Thymus (tissue), 11 donors: Measurements from ENCODE around the gene NFIL3. TPM values are rescaled to one million over a fixed set of nuclear protein-coding genes. Genes with fewer than 3 reads are reported as not detected.

Source experiments
- DNase-seq, 9 donors: peaks; one replicate each; pipeline ENCODE4 v3.0.0-alpha.2; 2013; ENCODE audit warnings: low spot score in 9 of 9, low read depth in 6 of 9, missing footprints in 1 of 9
- H3K27ac ChIP-seq, 2 donors: one replicate each; pipeline ENCODE4 v1.5.1; 2013; ENCODE audit warnings: control low read depth in 1 of 2, low read depth in 1 of 2, low read length in 1 of 2, mild to moderate bottlenecking in 1 of 2, moderate library complexity in 1 of 2
- H3K27me3 ChIP-seq, 2 donors: one replicate each; pipeline ENCODE4 v1.5.1; 2013; ENCODE audit warnings: low read length in 1 of 2; ENCODE audit not compliant: control insufficient read depth in 2 of 2, insufficient read depth in 1 of 2
- H3K36me3 ChIP-seq, 2 donors: one replicate each; pipeline ENCODE4 v1.5.1; 2013; ENCODE audit warnings: low read length in 1 of 2, mild to moderate bottlenecking in 1 of 2, moderate library complexity in 1 of 2; ENCODE audit not compliant: control insufficient read depth in 2 of 2, insufficient read depth in 2 of 2
- H3K4me1 ChIP-seq, 2 donors: one replicate each; pipeline ENCODE4 v1.5.1; 2013; ENCODE audit warnings: low read length in 2 of 2; ENCODE audit not compliant: control insufficient read depth in 2 of 2, insufficient read depth in 2 of 2
- H3K4me3 ChIP-seq, 2 donors: one replicate each; pipeline ENCODE4 v1.5.1; 2013; ENCODE audit warnings: low read length in 2 of 2, control low read depth in 1 of 2, mild to moderate bottlenecking in 1 of 2
- H3K9me3 ChIP-seq, 2 donors: one replicate each; pipeline ENCODE4 v1.5.1; 2013; ENCODE audit warnings: low read length in 1 of 2, mild to moderate bottlenecking in 1 of 2; ENCODE audit not compliant: control insufficient read depth in 2 of 2, insufficient read depth in 1 of 2
- WGBS: extraction: QIAGEN DNeasy Blood & Tissue Kit; methylation state at CpG from one replicate; pipeline ENCODE4 v1.1.7; 2013; 5-methylcytosine and 5-hydroxymethylcytosine counted together
- polyA plus RNA-seq: library from polyadenylated mRNA; stranded (reverse); fragments of 200-250 nt; gene quantifications from one replicate; pipeline ENCODE4 v1.2.3, GENCODE V29; 2013
- total RNA-seq: library from RNA; stranded (reverse); fragments of 120-200 nt; gene quantifications from one replicate; pipeline ENCODE4 v1.2.4, GENCODE V29; 2013
- donor health status: healthy.

Gene NFIL3
- total and polyA plus RNA-seq, 2 donors: 5.1 to 54.6 TPM

DNA sequence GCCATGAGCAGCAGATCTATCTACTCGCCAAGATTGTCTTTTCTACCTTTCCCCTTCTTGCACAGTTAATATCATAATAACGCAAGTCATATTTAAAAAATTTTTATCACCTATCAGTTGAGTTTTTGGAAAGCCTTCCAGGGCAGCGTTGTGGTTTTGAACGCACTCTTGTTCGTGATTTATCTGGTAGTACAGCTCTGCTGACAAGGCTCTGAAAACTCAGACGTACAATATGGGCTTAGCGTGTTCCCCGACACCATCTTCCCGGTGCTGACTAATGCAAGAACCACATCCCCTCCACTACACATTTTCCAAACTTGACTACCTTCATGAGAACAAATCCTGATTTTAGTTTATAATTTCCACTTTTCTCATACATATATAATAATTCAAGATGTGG lies 1.6 kb upstream of the NFIL3 start:
- Histone ChIP-seq H3K4me3 (no peak overlapping the region), H3K27ac (no peak overlapping the region), H3K27me3 (peaks cover 66 to 72% of the 10 kb centered on the region in 2 donors), H3K4me1 (peaks cover 15 to 23% of the 10 kb centered on the region in 2 donors), H3K9me3 (no peaks in the 10 kb centered on the region), H3K36me3 (no peaks in the 10 kb centered on the region)
- WGBS: 22% methylated on average over 9 of the region's 9 CpGs
- no peak for DNase-seq

DNA sequence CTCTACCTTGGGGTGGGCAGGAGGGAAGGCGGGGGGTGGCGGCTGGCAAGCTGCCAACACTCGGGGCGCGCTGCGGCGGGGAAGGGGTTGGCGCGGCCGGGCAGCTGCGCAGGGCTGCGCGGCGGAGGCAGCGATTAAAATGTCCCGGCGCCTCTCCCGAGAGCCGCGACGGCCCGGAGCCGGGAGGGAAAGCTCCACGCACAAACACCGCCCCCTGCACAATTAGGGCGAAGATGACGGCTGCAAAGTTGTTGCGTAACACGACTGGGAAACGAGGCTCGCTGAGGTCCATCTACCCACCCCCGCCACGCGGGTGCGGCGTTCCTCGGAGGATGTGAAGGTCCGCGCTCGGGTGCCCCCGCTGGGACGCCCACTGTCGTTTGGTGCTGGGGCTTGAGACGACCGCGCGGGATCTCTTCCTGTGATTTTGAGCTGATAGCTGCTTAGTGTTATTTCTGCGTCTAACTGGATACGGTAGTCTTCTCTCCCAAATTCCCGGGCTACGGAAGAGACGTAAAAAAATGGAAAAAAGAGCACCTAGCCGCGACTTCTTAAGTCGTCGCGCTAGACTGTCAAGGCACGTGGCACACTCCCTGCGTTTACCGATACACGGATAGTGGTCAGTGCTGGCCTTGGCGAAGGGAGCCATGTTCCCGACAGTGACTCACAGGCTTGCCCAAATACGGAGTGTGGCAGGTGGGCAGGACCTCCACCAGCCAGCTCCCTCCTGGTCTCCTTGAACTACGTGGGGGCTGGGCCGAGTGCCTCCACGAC lies 958 bp upstream of the NFIL3 start:
- peaks cover 68 to 77% of the 10 kb centered on the region in 2 donors for H3K27me3 ChIP-seq
- H3K9me3 ChIP-seq: no peaks in the 10 kb centered on the region

DNA sequence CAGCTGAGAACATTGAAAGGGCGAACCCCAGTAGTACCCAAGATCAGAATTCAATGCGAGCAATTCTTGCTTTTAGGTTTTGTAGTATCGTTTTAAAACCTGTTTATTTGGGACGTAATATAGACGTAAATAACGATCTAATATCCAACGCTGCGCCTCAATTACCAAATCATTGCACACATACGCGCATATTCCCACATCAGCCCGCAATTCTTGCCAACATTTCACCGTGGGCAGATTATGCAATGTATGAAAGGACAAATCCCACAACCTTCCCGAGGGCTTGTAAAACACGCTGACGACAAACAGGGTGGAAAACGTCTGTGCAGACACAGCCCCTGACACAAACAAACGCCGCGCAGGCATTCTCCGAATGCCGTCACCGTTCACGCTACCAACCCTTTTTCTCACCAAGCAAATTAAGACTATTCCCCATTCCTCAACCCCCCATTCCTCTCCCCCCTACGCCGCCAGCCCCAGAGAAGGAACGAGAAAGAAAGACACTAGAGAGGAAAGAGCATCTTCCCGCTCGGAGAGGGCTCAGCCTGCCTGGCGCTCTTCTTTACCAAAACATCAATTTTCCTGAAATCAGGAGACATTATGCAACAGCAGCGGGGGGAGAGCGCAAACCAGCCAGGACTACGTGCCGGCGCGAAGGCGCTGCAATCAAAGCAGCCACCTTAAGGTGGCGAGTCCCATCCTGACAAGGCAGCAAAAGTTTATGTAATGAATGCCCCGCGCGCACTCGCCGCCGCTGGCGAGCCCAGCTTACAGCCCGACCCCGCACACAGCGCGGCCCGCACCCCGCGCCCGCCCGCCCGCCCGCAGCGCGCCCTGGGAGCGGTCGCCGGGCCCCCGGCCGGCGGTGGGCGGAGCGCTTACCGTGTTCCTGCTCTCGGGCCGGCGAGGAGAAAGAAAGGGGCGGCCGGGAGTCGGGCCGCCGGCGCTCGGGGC lies 597 bp downstream of the NFIL3 start:
- H3K27ac ChIP-seq: peak overlapping the region; percentile 32 to 65
- no peaks in the 10 kb centered on the region for H3K9me3 ChIP-seq
- H3K27me3 ChIP-seq: peaks cover 66 to 81% of the 10 kb centered on the region in 2 donors
- H3K4me1 ChIP-seq: peaks cover 15 to 23% of the 10 kb centered on the region in 2 donors
- H3K36me3 ChIP-seq: no peaks in the 10 kb centered on the region
- H3K4me3 ChIP-seq: peak overlapping the region; percentile 54 to 83
- WGBS: under 1% methylated on average over 76 of the region's 76 CpGs
- peak in 6 of 9 donors; percentile 30 to 66 (median 47) for DNase-seq

More for the DNA sequence above, 958 bp upstream of the NFIL3 start:
- H3K4me3 ChIP-seq: peak overlapping the region; percentile 54 to 83
- H3K4me1 ChIP-seq: peaks cover 15 to 23% of the 10 kb centered on the region in 2 donors
- H3K27ac ChIP-seq: peak overlapping the region in 1 of 2 donors; percentile 89
- WGBS: 2% methylated on average over 67 of the region's 67 CpGs
- H3K36me3 ChIP-seq: no peaks in the 10 kb centered on the region
- DNase-seq: peak in 5 of 9 donors; percentile 22 to 42 (median 28)

DNA sequence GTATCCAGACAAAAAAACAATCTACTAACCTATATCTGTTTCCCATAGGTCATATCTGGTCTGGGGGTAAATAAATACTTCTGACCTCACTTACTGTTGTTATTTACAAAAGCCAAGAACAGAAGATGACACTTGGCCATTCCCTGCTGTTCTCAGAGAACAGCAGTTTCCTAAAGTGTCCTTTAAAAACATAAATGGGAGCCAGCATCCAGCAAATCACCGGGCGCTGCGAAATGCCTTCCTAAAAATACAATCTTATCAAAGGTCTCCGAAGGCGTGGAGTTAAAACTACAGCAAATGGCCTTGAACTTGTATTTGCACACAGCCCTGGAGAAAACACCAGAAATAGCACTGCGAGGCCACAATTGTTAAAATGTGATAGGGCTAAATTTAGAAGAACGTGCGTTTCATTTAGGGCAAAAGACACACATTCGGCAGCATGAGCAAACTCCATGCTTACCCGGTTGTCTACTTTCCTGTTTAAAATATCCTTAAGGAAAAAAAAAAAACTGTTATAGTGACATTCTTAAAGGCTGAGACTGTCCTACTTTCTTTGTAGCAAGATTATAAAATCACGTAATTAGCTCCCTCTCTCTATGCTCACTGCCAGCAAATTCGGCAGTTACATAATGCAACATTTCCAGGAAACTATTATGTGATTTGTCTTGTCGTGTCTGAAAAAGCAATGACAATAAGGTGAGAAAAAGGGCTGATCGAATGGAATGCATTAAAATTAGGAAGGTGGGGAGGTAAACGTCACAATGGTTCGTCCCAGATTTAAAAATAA lies 1.5 kb downstream of the NFIL3 start:
- peaks cover 64 to 75% of the 10 kb centered on the region in 2 donors for H3K27me3 ChIP-seq
- H3K9me3 ChIP-seq: no peaks in the 10 kb centered on the region
- WGBS: 9% methylated on average over 16 of the region's 16 CpGs
- H3K36me3 ChIP-seq: no peaks in the 10 kb centered on the region
- H3K27ac ChIP-seq: peak overlapping the region in 1 of 2 donors; percentile 20
- DNase-seq: peak in 2 of 9 donors; percentile 15 to 42
- H3K4me1 ChIP-seq: peaks cover 15 to 23% of the 10 kb centered on the region in 2 donors
- H3K4me3 ChIP-seq: peak overlapping the region; percentile 54 to 83

DNA sequence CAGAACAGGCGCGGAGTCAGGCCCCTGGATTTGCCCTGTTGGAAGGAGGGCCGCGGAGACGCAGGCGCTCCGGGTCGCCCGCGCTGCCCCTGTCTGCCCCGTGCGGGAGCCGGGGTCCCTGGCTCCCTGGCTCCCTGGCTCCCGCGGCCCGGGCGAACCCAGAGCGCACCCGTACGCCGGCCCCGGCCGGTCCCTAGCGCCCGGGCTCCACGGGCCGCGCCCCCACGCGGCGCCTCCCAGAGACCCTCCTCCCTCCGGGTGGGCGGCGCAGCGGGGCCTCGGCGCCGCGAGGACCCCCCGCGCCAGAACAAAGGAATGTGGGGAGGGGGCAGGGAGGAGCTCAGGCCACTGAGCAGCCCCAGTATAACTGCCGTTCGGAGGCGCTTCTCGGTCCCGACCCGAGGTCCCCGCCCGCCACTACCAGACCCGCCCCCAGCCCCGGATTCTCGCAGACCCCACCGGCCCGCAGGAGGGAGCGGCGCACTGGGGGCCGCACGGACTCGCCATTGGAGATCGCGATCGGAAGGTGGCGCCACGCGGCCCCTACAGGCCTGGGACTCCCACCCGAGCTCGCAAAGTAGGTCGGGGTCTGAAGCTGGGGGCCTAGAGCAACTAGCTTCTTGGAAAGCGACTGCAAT lies 2.4 kb downstream of the NFIL3 start:
- no peaks in the 10 kb centered on the region for H3K9me3 ChIP-seq
- peaks cover 59 to 67% of the 10 kb centered on the region in 2 donors for H3K27me3 ChIP-seq
- DNase-seq: peak in 1 of 9 donors; percentile 30
- 2% methylated on average over 69 of the region's 69 CpGs for WGBS
- H3K4me1 ChIP-seq: peaks cover 15 to 23% of the 10 kb centered on the region in 2 donors
- H3K27ac ChIP-seq: peak overlapping the region in 1 of 2 donors; percentile 61
- no peaks in the 10 kb centered on the region for H3K36me3 ChIP-seq
- H3K4me3 ChIP-seq: peak overlapping the region; percentile 15 to 83

DNA sequence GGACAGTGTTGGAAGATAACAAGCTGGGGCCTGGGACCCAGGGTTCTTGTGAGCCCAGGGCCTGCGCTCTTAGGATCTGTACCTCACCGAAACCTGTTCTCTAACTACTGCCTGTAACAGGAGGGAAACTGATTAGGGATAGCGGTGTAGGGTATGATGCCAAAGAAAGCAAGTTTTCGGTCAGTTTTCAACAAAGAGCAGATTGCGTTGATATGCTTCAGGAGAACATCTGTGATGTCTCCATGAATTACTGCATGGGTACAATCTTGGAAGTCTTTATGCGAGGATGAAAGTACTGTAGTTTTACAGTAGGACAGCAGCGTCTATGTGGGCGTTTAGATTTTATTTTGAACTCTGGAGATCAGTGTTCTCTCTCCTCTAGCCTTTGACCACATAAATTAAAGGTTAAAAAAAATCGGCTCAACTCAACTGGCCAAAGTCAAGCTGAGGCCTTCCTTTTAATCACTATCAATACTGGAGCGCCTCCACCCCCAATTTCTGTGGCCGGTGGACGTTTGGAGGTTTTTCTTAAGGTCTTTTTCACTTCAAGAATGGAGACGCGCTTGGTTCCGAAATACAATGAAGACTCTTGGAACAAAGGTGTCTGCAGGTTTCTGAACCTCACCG lies 3.0 kb downstream of the NFIL3 start:
- 62% methylated on average over 16 of the region's 16 CpGs for whole genome bisulfite sequencing

DNA sequence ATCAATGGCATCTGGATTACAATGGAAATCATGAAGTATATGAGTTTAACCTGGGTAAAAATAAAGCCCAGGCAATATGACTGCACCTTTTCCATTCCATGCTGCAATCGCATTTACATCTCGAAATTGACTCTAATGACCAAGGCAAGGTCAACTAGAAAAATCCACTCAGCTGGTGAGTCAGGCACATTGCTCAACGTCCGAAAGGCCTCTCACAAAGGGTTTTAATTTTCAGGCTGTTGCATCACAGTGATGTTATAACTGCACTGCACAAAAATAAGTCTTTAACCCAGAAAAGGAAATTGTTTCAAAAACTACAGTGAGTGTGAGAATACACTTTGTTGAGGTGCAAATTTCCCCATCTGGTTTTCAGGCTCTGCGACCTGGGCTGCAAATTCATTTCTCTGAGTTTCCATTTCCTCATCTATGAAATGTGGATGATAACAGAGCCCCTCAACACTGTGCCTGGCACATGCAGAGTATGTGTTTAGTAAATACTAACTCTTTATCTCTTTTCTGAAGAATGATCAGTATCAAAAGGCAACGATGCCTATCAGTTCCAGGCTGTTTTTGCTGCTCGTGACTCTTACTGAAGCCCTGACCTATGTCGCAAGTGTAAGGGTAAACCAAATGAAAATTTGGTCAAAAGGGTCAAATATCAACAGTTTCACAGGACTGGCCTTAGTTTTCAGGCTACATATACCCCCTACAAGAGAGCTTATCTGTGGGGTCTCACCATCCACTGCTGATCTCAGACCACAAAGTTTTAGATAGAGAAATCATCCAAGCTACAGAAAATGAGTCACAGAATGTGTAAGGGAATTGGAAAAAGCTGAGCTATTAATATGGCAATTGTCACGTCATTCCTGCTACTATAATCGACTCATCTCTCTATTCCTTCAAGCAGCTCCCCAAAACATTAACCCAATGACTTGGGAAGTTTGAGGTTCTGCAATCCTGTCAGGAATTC lies 4.1 kb downstream of the NFIL3 start:
- H3K27ac ChIP-seq: no peak overlapping the region
- H3K27me3 ChIP-seq: peaks cover 42 to 50% of the 10 kb centered on the region in 2 donors
- DNase-seq: peak in 1 of 9 donors; percentile 11
- H3K36me3 ChIP-seq: no peaks in the 10 kb centered on the region
- H3K4me1 ChIP-seq: peaks cover 15 to 19% of the 10 kb centered on the region in 2 donors
- 92% methylated on average over 10 of the region's 10 CpGs for WGBS
- no peak overlapping the region for H3K4me3 ChIP-seq
- H3K9me3 ChIP-seq: no peaks in the 10 kb centered on the region

More for the DNA sequence above, 3.0 kb downstream of the NFIL3 start:
- Histone ChIP-seq H3K27ac (no peak overlapping the region), H3K36me3 (no peaks in the 10 kb centered on the region), H3K27me3 (peaks cover 53 to 61% of the 10 kb centered on the region in 2 donors), H3K9me3 (no peaks in the 10 kb centered on the region), H3K4me1 (peaks cover 15 to 23% of the 10 kb centered on the region in 2 donors), H3K4me3 (peak overlapping the region; percentile 12 to 83)
- no peak for DNase-seq
